NCI-H774 (cell line): Measurements from ENCODE around the gene PARP1.

Experiments used
- DNase-seq: peaks from one replicate; lab custom pipeline; 2025; lab: John Stamatoyannopoulos, UW

The PARP1 gene

DNA sequence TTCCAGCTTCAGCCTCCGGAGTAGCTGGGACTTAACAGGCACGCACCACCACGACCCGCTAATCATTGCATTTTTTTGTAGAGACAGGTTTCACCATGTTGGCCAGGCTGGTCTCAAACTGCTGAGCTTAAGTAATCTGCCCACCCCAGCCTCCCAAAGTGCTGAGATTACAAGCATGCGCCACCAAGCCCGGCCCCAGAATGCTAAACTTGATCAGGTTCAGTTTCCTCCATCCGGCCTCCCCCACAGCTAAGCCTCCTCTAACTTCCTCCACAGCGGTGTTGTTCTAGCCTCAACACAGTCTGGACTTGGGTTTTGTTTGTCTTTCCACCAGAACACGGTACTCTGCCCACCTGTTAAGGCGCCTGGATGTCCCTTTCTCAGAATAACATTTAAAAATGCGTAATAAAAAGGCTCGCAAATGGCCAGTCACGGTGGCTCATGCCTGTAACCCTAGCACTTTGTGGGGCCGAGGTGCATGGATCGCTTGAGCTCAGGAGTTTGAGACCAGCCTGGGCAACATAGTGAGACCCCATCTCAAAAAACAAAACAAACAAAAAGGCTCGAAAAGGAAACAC is 2.4 kb downstream of the PARP1 start:
- no peak for DNase-seq

DNA sequence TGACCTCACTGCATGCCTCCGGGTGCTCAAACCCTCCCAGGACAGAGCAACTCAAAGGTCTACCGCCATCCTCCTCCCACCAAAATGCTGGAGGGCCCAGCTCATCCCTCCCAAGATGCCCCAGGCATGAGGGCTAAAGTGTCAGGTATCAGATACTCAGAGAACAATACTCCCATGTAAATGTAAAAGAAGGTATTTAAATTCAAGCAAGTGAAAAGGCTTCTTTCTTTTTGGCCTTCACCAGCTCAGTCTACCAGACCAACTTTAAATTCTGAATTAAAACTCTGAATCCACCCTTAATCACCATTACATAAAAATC is 3.0 kb downstream of the PARP1 start:
- no peak for DNase-seq

DNA sequence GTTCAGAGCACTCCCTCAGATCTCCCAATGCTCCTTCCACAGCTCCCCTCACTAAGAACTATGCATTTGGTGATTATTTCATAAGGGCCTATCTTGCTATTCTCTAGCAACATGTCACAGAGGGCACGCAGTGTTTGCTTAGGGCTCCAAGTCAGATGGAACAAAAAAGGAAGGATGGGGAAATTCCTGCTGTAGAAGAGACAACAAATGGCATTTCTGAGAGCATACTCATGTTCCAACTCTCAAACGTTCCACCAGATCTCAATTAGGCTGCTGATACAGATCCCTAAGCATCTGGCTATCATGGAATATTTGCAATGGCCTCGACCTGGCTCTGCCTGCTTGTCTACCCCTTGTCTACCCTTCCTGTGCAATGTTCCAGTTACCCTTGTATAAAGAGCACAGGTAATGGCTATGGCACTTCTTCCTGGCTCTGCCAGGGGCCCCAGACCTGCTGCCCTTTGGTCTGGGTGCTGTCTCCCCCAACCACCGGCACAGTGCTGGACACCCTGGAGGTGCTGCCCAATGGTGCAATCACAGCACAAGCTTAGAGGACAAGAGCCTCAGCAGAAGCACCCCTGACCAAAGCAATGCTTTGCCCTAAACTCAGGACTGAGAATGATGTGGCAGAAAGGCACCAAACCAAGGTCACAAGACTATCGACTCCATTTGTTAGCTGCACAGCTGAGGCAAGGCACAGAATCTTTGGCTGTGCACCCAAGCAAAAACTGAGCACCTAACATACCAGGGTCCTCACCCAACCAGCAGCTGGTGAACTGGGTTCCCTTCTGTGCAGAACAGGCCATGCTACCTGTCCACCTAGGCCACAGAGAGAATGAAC is 3.6 kb downstream of the PARP1 start:
- DNase-seq = no peak

DNA sequence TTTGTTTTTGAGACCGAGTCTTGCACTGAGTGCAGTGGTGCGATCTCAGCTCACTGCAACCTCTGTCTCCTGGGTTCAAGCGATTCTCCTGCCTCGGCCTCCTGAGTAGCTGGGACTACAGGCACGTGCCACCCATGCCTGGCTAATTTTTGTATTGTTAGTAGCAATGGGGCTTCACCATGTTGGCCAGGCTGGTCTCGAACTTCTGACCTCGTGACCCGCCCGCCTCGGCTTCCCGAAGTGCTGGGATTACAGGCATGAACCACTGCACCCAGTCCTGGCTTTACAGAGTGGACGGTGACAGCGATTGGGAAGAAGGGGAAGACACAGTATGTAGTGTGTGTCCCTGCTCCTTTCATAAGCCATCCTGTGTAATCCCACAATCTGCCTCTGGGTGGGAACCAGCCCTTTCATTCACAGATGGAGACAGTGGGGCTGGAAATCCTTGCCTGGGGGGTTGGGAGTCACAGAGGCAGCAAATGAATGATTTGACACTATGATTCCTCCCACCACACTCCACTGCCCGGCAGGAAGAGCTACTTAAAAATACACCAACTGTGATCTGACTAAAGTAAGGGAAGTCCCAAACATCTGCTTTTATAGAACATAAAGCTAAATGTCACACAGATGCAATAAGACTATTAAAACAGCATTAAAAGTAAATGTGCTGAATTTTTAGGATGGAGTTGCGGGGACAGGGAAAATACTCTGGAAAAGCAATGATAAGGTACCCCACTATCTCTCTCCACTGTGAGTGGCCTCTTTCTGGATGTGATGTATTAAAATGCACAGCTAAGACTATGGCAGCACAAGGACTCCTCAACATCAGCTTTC is 4.5 kb downstream of the PARP1 start:
- no peak for DNase-seq

DNA sequence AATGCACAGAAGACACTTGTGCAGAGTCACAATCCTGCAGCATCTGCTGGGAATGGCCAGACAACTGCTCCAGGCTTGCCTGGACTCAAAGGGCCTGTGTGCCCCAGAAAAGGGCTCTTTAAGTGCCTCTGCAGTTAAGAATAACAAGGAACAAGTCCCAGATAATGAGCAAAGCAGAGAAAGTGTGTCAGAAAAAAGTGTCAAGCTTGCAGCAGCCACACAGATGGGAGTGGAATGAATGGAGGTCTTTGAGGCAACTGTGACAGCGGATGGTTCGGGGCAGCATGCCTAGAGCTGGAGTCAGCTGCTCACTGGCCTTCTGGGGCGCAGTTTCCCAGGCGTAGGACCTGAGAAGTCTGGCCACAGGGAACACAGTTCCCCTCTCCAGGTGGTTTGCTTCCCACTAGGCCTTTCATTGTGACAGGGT is 5.1 kb downstream of the PARP1 start:
- DNase-seq = no peak

DNA sequence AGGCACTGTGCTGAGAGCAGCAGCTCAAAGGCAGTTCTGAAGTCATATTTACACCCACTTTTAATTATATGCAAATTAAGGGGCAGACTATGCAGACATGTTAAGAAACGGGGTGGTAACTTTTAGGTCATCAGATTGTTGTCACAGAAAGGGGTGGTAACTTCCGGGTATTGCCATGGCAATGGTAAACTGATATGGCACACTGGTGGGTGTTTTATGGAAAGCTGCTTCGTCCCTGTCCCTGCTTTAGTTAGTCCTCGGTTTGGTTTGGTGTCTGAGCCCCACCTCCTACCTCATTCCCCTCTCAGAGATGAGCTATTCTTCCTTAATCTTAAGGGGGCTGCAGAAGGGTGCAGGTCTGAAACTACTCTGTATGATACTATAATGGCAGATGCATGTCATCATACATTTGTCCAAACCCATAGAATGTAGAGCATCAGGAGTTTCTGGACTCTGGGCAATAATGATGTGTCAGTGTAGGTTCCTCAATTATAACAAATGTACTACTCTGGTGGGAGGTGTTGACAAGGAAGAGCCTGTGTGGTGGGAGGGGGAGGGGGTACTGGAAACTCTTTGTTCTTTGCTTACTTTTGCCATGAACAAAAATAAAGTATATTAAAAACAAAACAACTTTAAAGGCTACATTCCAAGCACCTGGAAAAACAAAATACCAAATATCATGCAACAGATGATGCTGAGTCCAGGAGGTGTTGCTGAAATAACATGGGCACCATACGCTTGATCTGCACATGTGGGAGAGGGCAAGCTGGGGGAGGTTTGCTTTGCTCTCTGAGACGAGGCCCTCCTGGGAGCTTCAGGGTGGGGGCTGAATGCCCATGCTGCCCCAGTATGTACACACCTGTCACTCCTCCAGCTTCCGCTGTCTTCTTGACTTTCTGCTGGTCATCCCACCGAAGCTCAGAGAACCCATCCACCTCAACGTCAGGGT is 6.3 kb downstream of the PARP1 start:
- no peak for DNase-seq

DNA sequence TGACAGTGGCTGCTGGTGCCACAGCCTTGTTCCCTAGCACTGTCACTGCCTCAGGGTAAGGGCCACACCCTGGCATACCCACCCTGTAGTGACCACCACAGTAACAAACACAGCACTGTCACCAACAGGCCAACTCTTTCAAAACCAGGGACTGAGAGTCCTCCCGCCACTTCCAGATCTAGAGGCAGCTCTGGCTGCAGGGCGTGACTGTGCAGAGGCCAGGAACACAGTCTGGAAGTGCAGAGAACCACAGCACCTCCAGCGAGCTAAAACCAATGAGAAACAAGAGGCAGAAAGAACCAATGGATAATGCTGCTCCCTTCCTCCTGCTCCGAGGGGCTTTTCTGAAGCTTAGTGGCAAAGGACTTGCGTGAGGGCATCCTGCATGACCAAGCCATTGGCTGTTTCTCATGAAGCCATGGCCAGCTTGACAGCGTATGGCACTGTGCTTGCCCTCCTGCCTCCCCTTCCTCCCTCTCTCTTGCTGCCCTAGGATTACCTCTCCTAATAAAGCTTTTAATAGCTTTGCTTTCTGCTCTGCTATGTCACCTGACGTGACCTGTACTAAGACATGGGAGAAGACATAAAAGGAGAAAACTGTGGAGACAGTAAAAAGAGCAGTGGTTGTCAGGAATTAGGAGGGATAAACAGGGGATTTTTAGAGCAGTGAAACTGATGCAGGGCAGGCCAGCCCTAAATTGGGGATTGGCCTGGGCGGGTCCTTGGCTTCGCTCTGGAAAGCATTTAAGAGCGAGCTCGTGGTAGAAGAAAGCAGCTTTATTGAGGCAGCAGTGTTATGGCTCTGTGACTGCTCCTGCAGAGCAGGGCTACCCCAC is 7.2 kb downstream of the PARP1 start:
- DNase-seq = no peak

DNA sequence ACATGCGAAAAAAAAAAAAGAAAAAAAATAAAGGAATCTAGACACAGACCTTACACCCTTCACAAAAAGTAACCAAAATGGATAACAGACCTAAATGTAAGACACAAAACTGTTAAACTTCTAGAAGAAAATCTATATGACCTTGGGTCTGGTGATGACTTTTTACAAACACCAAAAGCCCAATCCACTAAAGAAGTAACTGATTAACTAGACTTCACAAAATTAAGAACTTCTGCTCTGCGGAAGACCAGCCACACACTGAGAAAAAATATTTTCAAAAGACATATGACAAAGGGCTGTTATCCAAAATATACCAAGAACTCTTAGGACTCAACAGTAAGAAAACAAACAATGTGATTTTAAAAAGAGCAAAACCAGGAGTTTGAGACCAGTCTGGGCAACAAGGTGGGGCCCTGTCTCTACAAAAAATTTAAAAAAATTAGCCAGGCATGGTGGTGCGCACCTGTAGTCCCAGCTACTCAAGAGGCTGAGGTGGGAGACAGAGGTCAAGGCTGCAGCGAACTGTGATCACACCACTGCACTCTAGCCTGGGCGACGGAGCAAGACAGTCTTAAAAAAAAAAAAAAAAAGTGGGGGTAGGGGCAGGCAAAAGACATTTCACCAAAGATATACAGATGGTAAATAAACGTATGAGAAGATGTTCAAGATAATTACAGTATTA is 9.8 kb downstream of the PARP1 start:
- DNase-seq = no peak

DNA sequence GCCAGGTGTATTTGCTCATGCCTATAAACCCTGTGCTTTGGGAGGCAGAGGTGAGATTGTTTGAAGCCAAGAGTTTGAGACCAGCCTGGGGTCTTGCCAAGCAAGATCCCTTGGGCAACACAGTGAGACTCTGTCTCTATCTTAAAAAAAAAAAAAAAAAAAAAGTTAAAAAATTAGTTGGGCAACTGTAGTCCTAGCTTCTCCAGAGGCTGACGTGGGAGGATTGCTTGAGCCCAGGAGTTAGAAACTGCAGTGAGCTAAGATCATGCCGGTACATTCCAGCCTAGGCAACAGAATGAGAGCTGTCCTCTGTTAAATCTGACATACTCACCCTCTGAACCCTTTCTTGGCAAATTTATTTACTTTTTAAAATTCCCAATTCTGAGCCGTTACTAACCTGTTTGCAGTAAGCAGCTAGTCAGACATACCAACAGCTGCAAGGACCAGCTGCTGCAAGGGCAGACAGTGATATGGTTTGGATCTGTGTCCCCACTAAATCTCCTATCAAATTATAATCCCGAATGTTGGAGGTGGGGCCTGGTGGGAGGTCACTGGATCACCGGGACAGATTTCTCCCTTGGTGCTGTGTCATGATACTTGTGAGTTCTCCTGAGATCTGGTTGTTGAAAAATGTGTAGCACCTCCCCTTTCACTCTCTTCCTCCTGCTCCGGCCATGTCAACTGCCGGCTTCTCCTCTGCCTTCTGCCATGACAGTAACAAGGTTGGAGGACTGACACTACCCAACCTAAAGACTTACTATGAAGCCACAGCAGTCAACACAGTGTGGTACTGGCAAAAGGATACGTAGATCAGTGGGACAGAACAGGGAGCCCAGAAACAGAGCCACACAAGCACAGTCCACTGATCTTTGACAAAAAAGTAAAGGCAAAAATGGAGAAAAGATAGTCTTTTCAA is 10.6 kb downstream of the PARP1 start:
- no peak for DNase-seq

DNA sequence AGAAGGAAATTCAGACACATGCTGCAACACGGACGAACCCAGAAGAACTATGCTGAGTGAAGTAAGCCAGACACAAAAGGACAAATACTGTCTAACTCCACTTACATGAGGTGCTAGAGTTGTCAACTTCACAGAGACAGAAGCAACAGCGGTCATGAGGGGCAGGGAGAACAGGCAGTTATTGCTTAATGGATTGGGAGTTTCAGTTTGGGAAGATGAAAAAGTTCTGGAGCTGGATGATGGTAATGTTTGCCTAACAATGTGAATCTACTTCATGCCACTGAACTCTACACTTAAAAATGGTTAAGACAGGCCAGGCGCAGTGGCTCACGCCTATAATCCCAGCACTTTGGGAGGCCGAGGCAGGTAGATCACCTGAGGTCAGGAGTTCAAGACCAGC is 12.1 kb downstream of the PARP1 start:
- DNase-seq = no peak

DNA sequence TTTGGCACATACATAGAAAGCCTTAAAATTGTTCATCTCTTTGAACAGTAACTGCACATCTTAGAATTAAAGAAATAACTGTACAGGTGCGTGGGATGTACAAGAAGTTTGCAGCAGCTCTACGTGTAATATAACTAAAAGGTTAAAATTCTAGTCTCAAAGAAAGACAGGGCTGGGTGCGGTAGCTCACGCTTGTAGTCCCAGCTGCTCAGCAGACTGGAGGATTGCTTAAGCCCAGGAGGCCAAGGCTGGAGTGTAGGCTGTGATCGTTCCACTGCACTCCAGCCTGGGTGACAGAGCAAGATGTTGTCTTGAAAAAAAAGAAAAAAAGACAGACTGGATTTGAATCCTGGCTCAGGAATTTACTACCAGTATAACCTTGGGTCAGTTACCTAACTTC is 13.4 kb downstream of the PARP1 start:
- no peak for DNase-seq

DNA sequence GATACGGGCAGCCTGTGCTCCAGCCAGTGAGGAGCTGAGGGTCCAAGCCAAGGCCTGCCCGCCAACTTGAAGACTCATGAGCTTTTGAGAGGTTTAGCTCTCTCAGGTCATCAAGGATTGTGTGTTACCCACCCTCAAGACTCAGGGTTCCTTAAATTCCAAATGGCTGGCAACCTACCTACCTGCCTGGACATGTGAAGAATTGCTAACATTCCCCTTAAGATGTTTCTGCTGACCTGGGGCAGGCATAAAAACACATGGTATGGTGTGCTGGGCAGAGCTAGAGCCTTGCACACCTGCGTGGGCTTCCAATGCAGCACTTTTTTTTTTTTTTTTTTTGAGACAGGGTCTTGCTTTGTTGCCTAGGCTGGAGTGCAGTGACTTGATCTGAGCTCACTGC is 17.2 kb downstream of the PARP1 start:
- DNase-seq = no peak

DNA sequence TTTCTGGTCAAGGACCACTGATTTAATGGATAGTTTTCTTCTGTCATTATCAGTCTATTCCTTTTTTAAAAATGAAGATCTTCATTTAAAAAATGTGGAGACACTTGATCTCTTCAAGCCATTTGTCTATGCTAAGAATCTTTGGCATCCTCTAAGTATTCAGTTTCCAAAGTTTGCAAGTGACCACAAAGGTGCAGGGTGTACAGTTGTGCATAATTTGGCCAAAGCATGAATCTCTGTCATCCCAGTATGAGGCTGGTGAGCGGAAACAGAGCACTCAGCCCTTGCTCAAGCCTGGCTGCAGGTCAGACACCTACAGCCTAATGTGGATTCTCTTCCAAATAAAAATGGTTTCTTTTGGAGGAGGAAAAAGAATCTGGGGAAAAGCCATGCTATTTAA is 19.8 kb downstream of the PARP1 start:
- no peak for DNase-seq

DNA sequence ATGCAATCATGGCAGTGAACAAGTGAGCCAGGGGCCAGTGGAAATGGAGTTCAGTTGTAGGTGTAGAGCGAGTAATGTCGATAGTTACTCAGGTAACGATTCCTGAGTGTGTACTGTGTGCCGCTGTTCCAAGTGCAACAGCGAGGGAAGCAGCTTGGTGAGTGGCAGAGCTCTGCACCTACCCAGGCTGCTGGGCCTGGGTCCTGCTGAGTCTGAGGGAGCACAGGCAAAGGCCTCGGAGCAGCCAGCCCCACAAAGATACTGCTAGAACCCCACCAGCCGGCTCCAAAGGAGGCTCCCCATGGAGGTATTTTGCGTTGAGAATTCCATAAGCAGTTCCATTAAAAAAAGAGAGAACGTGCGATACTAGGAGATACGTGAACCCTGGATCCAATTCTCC is 23.2 kb downstream of the PARP1 start:
- DNase-seq = no peak

DNA sequence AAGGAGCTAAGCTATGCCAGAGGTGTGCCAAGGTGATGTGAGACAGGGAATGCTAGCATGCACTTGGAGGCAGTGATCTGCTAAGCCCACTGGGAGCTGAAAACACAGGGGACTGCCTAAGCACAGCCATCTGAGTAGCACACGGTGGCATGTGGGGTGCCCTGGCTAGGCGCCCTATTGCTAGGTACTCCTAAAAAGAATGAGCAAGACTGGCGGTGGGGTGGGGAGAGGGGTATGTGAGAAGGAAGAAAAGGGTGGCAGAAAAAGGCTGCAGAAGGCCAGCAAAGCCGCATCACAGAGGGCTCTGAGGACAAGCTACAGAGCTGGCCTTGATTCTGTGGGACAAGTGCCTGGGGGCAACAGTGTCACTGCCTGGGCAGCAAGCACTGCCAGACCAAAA is 23.9 kb downstream of the PARP1 start:
- no peak for DNase-seq

DNA sequence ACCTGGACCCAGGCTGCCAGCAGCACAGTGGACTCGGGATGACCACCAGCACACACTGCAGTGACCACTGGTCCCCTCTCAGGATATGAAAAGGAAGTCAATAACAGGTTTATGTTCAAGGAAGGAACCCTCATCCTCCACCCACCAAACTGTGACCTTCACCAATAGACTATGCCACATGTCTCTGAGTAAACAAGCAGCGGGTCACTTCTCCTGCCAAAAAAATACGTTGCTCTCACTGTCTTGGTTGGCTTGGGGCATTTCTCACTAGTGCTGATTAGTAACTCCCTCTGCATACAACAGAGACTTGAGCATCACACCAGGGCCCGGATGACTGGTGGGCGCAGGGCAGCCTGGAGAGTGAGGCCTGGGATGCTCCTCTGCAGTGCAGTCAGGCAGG is 25.9 kb downstream of the PARP1 start:
- DNase-seq = no peak

DNA sequence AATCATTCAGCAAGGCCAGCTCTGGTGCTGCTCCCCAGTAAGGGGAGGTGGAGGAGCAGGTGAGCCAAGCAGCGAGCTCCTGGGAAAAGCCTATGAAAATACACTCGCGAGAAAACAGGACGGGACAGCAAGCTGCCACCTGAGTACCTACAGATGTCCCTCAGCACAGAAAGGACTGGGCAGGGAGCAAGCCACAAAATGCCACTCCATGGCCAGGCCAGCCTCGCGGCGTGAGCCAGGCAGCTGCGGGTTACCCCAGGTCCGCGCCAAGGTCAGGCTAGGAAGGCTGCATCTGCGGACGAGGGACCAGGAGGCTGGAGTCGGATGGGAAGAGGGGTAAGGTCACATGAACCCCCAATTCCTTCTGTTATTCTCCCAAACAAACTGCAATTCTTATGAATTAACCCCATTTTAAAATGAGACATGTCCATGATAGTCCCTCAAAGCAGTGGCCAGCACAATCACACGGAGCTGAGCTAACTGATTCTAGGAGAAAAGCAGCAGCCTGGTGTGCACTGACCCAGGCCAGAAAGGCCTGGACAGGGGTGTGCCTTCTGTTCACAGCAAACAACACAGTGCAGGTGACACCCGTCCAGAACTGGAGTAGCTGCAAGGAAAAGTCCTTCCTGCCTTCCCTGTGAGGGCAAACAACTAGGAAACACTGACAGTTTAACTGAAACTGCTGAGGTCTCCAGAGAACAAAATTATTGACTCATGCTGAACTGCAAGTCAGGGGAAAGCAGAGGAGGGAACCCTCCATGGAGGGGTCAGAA is 26.5 kb downstream of the PARP1 start:
- DNase-seq = no peak

DNA sequence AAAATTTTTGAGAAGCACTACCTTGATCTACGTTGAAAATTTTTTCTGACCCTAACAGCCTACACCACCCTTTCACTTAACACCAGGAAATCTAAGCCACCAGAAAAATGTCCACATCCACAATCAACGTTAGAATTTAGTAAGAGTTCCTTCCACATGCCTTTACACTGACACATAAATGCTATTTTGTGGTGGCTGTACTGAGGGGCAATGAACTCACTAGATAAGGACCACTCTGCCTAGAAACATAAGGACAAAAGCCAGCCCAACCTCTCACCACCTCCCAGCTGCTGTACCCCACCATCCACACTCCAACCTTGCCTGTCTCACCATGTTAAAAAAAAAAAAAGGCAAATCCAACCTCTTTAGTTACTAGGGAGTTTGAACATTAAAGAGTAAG is 29.8 kb downstream of the PARP1 start:
- no peak for DNase-seq

DNA sequence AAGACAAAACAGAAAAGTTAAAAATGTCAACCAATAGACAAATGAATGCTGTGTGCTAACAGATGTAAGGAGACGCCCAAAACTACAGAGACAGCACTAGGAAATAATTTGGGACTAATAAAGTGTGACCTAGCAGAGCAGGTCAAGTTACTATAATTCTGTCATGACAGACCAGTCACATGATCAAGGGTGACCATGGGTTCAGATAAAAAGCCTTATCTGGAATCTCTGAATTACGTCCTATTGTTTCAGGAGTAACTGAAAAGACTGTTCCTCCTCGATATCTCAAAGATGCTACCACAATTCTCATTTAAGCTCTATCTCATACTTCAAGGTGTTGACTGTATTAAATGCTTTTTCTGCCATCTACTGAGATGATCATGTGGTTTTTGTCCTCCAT is 31.6 kb downstream of the PARP1 start:
- no peak for DNase-seq
